ENCODE measurements around the gene PUSL1.

DNA sequence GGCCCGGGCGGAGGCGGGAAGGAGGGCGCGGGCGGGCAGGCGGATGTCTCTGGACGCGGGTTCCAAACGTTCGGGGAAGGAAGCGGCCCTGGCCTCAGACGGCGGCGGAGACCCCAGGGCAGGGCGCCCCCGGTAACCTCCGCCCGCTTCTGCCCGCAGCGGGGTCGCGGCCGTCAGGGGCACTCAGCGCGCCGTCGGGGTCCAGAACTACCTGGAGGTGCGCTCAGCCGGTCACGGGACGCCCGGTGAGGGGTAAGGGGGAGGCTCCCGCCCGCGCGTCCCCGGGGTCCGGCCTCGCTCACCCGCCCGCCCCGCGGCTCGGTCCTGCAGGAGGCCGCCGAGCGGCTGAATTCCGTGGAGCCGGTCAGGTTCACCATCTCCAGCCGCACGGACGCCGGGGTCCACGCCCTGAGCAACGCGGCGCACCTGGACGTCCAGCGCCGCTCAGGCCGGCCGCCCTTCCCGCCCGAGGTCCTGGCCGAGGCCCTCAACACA is 406 bp downstream of the PUSL1 start:
- TF ChIP-seq HOXA7 (CRISPR knock-in tag; IDR thresholded peaks at IDR 0.05): no peak
- no peak for TF ChIP-seq CTCF (IDR thresholded peaks at IDR 0.05)
- no peak for TF ChIP-seq FOSL2 (IDR thresholded peaks at IDR 0.05)
- TF ChIP-seq FOSL2 (CRISPR knock-in tag; IDR thresholded peaks at IDR 0.05): no peak
- no peak for TF ChIP-seq EHF (CRISPR knock-in tag; IDR thresholded peaks at IDR 0.05)
- TF ChIP-seq CHD4 (IDR thresholded peaks at IDR 0.05; ENCODE audit: borderline replicate concordance): no peak
- no peak for TF ChIP-seq ELK1 (IDR thresholded peaks at IDR 0.05; ENCODE audit: low read depth, low read length)
- no peak for TF ChIP-seq RAD21 (conservative IDR thresholded peaks at IDR 0.05 in 1 of 2, IDR thresholded peaks at IDR 0.05 in 1 of 2)
- TF ChIP-seq, protein P1, sequence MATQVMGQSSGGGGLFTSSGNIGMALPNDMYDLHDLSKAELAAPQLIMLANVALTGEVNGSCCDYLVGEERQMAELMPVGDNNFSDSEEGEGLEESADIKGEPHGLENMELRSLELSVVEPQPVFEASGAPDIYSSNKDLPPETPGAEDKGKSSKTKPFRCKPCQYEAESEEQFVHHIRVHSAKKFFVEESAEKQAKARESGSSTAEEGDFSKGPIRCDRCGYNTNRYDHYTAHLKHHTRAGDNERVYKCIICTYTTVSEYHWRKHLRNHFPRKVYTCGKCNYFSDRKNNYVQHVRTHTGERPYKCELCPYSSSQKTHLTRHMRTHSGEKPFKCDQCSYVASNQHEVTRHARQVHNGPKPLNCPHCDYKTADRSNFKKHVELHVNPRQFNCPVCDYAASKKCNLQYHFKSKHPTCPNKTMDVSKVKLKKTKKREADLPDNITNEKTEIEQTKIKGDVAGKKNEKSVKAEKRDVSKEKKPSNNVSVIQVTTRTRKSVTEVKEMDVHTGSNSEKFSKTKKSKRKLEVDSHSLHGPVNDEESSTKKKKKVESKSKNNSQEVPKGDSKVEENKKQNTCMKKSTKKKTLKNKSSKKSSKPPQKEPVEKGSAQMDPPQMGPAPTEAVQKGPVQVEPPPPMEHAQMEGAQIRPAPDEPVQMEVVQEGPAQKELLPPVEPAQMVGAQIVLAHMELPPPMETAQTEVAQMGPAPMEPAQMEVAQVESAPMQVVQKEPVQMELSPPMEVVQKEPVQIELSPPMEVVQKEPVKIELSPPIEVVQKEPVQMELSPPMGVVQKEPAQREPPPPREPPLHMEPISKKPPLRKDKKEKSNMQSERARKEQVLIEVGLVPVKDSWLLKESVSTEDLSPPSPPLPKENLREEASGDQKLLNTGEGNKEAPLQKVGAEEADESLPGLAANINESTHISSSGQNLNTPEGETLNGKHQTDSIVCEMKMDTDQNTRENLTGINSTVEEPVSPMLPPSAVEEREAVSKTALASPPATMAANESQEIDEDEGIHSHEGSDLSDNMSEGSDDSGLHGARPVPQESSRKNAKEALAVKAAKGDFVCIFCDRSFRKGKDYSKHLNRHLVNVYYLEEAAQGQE (IDR thresholded peaks at IDR 0.05): no peak
- TF ChIP-seq JUN (IDR thresholded peaks at IDR 0.05): no peak; a peak in 1 of 5 replicates
- no peak for TF ChIP-seq ESRRA (IDR thresholded peaks at IDR 0.05; ENCODE audit: borderline replicate concordance, low read length)
- TF ChIP-seq CBX2 (IDR thresholded peaks at IDR 0.05; ENCODE audit: borderline replicate concordance, low read depth): no peak
- TF ChIP-seq KDM1A (IDR thresholded peaks at IDR 0.05; ENCODE audit: low read depth): no peak
- no peak for TF ChIP-seq POLR2A (IDR thresholded peaks at IDR 0.05; ENCODE audit: low read length)
- TF ChIP-seq EP300 (IDR thresholded peaks at IDR 0.05): no peak
